GM19455 (cell line): Measurements from ENCODE around the gene HNRNPAB.

Experiments used
- ATAC-seq: cut with Tn5 transposase; IDR thresholded peaks from one replicate; pipeline ENCODE4 v1.9.1; 2021; ENCODE audit not compliant: unreplicated experiment

The HNRNPAB gene

DNA sequence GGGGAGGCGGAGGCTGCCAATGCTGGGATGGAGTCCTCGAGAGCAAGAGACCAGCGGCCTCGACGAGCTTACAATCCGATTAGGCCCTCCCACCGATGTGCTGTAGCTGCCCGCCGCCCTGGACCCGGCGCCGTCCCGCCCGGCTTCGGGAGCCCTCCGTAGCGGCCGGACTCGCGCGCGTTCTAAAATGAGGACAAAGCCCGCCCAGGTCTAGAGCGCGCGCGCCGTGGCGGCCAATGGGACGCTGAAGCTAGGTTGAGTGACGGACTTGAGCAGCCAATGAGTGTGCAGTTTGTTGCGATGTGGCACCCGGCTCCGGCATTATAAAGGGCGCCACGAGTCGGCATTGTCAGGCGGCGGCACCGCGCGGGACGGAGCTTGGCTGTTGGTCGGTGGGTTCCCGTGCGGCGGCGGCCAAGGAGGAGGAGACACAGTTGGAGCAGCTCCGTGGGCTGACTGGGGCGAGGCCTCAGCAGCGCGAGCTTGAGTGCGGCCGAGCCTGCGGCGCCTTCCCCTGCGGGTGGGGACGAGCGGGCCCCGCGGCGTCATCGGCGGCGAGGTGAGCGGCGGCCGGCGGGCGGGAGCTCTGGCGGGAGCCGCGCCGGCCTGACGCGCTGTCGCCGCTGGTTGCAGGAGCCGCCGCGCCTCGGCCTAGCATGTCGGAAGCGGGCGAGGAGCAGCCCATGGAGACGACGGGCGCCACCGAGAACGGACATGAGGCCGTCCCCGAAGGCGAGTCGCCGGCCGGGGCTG is at the start of gene HNRNPAB:
Gene HNRNPAB (plus strand): TSS at position 352 of the 753 bp plus-strand sequence. CDS start 305 bp downstream, at position 657.
- peak; percentile 72 for ATAC-seq

DNA sequence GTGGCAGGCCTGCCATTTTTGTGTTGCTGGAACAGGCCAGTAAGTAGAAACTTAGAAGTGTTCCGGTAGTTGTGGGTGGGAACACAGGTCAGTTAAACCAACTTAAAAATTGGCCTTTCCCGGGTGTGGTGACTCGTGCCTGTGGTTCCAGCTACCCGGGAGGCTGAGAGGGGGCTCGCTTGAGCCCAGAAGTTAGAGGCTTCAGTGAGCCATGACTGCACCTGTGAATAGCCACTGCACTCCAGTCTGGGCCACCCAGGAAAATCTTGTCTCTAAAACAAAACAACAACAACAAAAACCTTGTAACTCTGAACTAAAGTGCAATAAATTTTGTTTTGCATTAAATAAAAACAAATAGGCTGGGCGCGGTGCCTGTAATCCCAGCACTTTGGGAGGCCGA is 49.3 kb upstream of the HNRNPAB start:
- ATAC-seq, result no peak

DNA sequence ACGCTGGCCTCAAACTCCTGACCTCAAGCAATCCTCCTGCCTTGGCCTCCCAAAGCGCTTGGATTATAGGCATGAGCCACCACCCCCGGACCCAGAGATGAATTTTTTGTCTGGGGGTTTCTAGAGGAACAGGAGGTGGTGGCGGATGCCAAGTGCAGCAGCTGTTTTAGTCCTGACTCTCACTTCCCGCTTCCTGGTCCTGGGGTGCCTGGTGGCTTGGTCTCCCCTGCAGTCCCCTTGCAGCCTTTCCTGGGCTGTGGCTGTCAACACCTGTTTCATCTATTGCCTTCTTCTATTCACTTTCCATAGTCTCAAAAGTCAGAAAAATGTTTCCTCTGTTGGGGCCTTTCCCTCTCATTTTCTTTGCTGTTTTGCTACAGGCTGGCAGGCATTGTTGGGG is 44.2 kb upstream of the HNRNPAB start:
- ATAC-seq, result no peak

DNA sequence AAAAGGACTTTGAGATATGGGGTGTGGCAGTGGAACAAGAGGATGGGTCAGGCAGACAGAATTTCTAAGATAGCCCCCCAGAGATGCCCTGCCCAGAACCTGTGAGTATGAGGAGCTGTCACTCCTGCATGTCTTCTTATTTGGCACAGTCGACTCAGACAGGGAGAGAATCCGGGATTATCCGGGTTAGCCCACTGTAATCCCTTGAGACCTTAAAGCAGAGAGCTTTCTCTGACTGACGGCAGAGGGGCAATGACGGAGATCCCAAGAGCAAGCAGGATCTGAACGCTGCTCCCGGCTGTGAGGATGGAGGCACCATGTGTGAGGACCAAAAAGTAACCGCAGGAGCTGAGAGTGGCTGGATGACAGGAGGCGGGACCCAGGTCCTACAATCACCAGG is 41.9 kb upstream of the HNRNPAB start:
- no peak for ATAC-seq

DNA sequence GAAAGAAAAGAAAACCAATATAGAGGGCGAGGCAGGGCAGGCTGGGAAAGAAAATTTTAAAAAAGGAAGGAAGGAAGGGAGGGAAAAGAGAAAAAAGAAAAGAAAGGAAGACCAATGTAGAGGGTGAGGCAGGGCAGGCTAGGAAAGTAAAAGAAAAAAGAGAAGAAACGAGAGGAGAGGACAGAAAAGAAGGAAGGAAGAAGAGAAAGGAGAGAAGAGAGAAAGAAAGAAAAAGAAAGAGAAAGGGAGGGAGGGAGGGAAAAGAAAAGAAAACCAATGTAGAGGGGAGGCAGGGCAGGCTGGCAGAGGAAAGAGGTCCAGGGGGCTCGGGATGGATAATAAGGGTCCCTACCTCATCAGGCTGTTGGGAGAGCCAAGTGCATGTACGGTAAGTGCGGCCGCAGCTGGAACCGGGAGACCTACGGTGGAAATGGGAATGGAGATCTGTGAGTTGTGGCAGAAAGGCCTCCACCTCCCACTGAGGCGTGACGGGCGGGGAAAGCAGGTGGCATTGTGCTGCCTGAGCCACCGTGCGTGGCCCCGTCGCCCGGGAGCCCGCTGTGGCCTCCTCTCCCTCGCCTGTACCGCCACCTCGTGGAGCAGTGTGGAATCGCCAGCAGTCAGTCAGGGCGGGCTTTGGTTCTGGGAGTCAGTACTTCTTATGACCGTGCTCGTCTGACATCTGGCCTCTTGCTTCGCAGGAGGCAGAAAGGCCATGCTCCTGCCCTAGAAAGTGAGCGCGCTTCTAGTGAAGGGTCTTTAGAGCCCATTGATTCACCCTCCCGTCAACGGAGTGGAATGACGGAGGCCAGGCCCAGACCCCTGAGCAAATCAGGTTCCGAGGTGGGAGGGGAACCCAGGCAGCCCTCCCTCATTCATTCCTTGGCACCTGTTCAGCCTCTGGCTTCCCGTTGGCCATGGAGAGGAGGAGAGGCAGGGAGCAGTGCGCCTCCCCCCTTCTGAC is 40.3 kb upstream of the HNRNPAB start:
- ATAC-seq, result peak; percentile 83

DNA sequence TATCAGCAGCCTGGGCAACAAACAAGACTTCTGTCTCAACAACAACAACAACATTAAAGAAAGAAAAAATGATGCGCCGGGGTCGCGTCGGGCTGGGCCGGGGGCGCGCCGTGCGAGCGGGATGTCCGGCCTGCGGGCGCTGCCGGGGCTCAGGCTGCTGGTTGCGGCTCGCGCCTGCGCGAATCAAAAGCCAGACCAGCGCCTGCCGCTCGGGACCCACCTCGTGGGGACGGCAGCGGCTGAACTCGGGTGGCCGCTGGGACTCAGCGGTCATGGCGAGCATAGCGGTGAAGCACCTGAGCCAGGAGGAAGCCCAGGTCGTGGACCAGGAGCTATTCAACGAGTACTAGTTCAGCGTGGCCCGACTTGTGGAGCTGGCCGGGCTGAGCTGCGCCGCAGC is 38.8 kb upstream of the HNRNPAB start:
- no peak for ATAC-seq

DNA sequence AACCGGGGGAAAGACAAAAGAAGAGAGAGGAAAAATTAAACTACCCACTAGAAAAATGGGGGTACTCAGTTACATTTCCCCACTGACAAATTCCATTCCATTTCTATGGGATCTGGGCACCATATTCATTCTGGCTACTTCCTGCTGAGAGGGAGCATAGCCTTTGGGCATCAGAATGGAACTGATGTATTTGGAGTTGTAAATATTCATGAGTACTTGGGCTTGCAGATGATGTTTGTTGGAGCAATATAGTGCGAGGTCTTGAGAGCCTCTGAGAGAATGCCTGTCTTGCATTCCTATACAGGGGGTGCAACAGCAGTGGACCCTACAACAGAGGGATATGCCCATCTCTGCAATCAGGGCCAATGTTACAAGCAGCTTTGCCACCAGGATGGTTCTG is 33.9 kb upstream of the HNRNPAB start:
- no peak for ATAC-seq

DNA sequence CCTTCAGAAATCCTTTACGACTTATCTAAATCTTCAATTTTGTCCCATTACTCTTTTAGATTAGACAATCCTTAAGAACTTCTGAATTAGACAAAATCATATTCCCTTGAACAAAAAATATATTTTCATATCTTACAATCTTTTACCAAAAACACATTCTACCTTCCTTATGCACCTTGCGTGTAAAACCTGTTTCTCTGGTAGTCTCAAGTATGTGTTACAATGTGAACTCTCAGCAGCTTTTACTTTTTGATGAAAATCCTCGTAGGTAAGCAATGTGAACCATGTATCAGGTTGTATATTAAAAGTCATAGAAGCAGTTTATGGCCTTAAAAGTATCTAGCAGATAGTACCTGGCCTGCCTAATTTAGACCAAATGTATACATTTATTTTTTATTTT is 29.9 kb upstream of the HNRNPAB start:
- no peak for ATAC-seq

DNA sequence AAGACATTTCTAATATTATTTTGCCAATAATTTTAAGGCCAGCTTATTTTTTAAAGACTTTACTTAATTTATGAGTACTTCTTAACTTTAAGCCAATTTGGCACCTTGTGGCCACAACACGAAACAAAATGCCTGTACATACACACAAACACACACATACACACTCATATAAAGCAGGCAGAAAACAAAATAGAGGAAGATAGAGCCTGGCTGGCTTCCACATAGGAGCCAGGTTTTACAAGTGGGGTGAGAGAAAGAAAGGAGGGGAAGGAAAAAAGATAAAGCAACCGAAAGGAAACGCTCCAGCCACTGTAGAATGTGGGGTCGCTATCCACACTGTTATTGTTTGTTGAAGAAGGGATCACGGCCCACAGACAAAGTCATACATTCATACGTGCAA is 27.5 kb upstream of the HNRNPAB start:
- no peak for ATAC-seq

DNA sequence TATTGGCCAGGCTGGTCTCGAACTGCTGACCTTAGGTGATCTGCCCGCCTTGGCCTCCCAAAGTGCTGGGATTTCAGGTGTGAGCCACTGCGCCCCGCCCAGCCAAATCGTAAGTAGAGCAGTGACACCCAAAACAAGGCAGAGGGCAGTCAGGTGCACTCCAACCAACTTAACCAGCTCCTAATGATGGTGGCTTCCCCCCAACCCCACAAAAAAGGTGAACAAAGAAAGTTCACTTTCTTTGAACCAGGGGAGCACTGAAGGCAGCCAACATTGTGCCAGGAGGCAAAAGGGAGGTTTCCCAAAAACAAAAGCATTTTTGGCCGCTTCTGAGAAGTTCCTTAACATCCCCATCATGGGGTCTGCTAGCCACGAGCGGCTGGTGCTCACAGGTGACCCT is 26.8 kb upstream of the HNRNPAB start:
- no peak for ATAC-seq

DNA sequence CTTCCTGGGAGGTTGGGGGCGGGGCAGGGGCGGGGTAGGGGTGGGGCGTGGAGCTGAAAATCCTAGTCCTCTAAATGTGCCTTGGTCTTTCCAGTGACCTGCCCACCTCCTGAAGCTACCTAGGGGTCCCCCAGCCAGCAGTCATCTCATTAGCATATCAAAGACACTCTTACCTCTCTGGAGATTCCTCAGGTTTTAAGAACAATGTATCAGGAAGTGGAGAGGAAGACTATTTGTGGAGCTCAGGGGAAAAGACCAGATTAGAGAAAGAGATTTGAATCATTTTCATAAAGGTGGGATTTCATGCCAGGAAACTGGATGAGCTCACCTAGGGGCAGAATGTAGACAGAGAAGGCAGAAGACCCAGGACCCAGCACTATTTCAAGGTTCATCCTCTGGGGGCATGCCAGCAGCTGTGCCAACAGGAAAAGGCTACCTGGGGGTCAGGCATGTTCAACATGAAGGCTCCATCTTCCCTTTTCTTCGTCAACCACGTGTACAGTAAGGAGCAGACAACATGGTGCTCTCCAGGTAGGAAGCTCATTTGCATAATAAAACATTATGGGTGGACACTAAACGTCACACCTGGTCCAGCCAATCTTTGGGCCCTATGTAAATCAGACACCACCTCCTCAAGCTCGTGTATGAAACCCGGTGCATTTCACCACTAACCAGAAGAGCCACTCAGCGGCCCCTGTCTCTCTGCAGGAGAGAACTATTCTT is 24.0 kb upstream of the HNRNPAB start:
- ATAC-seq, result no peak

DNA sequence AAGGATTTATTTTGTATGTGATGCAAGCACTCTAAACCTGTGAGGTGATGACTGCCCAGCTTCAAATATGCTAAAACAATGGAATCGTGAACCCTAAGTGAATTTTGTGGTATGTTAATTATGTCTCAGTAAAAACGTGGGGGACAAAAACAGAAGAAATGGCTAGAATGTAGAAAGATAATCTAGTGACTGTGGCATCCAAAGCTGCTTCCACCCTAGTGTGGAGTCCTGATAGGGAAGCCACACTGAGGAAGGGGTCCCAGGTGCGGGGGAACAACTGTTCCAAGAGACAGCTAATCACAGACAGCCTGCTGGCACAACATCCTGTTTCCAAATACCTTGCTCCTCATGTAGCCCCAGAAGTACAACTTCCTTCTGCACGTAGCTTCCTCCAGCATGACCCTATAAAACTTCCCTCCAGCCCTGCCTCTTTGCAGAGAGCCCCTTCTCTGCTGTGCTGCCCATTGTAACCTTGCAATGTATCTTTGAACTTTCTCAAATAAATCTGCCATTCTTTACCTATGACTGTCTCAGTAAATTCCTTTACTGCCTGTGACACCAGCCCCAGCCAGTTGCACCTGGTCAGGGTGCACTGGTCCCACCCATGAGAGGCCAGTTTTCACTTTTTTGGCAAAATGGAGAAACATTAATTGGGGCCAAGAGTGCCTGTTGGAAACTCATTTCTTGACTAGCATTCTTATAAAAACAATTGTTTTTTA is 22.0 kb upstream of the HNRNPAB start:
- no peak for ATAC-seq

DNA sequence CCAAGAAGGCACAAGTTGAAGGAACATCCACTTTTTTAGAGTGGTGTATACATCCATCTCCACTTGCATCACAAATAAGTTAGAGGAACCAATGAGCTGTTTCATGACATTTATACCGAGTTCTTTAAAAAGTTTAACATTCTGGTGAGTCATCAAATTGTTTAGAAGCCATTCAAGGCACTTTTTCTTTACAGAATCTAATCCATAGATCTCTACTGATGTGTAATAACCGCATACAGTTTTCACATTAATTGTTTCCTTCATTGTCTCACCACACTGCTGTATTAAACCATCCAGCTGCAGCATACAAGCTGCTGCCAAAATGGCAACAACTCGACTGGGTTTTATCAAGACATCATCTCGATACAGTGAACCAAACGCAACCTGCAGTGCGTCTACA is 17.9 kb upstream of the HNRNPAB start:
- ATAC-seq, result no peak

DNA sequence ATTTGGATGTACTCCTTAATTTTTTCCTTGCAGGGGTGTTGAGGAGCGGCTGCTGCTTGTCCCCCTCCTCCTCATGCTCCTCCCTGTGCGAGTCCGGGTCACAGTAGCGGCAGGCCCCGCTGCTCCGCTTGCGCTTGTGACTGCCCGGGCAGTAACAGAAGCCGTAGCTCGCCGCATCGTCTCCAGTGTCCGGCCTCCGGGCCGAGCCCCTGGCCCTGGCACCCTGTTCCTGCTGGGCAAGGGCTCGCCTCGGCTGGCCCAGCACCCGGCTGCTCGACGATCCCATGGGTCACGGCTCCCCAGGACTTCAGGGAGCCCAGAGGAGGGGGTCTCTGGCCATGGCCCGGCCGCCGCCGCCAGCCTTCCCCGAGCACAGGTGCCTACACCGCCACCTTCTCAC is 17.3 kb upstream of the HNRNPAB start, which contains the start of gene GMCL2:
Gene GMCL2 (minus strand): TSS at position 358 of the 400 bp plus-strand sequence. CDS start 72 bp downstream, at position 286.
- no peak for ATAC-seq

DNA sequence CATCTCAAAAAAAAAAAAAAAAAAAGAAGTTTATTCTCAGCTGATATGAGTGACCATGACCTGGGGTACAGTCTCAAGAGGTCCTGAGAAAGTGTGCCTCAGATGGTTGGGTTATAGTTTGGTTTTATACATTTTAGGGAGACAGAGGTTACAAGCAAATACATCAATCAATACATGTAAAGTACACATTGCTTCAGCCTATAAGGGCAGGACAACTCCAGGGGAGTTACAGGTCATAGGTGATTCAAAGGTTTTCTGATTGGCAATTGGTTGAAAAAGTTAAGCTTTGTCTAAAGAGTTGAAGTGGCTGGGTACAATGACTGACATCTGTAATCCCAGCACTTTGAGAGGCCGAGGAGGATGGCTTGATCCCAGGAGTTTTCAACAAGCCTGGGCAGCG is 14.9 kb upstream of the HNRNPAB start:
- no peak for ATAC-seq

DNA sequence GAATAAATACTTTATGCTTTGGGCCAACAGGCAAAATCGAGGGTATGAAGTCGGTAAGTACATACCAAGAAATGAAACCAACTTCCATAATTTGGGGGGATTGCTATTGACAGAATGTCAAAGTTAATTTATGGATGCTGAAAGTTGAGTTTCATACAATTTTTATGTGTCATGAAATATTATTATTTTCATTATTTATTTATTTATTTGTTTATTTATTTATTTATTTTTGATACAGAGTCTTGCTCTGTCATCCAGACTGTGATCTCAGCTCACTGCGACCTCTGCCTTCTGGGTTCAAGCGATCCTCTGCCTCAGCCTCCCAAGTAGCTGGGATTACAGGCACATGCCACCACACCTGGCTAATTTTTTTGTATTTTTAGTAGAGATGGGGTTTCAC is 12.7 kb upstream of the HNRNPAB start:
- no peak for ATAC-seq

DNA sequence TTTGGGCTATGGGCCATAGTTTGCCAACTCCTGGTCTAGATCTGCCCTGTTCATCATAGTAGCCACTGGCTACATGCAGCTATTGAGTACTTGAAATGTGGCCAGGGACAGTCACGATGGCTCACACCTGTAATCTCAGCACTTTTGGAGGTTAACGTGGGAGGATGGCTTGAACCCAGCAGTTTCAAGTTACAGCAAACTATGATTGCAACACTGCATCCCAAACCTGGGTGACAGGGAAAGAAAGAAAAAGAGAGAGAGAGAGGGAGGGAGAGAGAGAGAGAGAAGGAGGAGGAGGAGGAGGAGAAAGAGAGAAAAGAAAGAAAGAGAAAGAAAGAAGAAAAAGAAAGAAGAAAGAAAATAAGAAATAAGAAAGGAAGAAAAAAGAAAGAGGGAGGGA is 12.1 kb upstream of the HNRNPAB start:
- ATAC-seq, result no peak

DNA sequence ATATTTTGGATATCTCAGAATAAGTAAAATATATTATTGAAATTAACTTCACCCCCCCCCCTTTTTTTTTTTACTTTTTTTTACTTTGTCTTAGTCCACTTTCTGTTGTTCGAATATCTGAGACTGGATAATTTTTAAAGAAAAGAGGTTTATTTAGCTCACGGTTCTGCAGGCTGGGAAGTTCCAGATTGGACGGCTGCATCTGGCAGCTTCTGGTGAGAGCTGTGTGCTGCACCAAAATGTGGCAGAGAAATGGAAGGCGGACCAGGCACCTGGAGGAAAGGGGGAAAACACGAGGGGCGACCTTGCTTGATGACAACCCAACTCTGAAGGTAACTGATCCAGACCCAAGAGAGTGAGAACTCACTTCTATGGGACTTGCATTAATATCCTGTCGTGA is 11.5 kb upstream of the HNRNPAB start:
- ATAC-seq, result no peak

DNA sequence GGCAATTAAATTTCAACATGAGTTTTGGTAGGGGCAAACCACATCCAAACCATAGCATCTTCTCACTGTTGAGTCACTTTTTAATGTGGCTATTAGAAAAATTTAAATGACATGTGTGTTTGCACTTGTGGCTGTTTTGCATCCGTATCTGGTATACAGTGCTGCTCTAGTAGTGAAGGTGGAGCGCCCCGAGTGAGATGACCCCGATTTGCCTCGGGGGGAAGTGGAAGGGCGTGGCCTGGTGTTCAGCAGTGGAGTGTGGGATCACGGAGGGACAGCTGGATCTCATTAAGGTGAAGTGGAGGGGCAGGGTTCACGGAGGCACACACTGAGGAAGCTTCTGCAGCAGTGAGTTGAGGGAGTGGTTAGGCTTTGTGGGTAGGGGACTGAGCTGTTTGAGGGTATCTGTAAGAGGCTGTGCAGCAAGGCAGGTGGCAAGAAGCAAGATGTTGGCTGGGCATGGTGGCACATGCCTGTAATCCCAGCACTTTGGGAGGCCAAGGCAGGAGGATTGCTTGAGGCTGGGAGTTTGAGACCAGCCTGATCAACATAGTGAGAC is 11.0 kb upstream of the HNRNPAB start:
- no peak for ATAC-seq

DNA sequence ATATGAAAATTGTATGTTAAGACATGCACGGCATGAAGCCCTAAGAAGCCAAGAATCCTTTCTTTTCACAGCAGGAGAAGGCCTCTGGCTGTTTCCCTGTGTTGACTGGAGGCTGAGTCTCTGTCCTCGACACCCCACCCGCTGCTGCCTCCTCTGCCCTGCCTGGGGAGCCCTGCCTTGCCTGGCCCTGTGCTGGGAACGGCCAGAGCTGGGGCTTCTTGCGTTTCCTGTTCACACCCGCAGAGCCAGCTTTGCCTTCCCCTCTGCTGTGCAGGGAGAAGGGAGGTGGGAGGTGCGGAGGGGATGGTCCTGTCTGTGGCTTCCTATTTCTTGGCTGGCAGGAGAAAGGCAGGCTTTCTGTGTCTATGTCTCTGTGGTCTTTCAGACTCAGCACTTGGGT is 10.3 kb upstream of the HNRNPAB start:
- ATAC-seq, result no peak
